HepG2 (cell line): ENCODE data around the gene LUZP1. TPM values are rescaled to one million over a fixed set of nuclear protein-coding genes. Genes with fewer than 3 reads are reported as not detected.

ENCODE experiments used
- CEBPB ChIP-seq: IDR thresholded peaks from 2 replicates; pipeline ENCODE4 v1.6.1; 2011; ENCODE audit warnings: low read depth, low read length, improper control_type of control experiment, borderline replicate concordance
- DNMT3B ChIP-seq: conservative IDR thresholded peaks from 2 replicates; pipeline ENCODE4 v1.6.1; 2016; ENCODE audit warnings: missing biosample characterization, control low read depth
- GATAD1 ChIP-seq: IDR thresholded peaks from 2 replicates; pipeline ENCODE4 v1.6.1; 2016; ENCODE audit warnings: missing genetic modification reagents, missing compliant biosample characterization
- HNF4G ChIP-seq, 2 experiments: sonication (generic) in 1 of 2; formaldehyde crosslinking in 1 of 2; IDR thresholded peaks; 2 replicates each; pipeline versions ENCODE4 v1.4.0 to v1.6.1; 2011 to 2020; ENCODE audit warnings: borderline replicate concordance in 2 of 2, low read depth in 2 of 2, mild to moderate bottlenecking in 2 of 2, low read length in 1 of 2, missing genetic modification reagents in 1 of 2, moderate library complexity in 1 of 2
- JUND ChIP-seq: sonication (generic); formaldehyde crosslinking; IDR thresholded peaks from 2 replicates; pipeline ENCODE4 v1.8.0; 2022; ENCODE audit warnings: mild to moderate bottlenecking, missing genetic modification reagents
- NFYB ChIP-seq: sonication (generic); formaldehyde crosslinking; IDR thresholded peaks from 2 replicates; pipeline ENCODE4 v1.4.0; 2020; ENCODE audit warnings: missing genetic modification reagents
- POLR2A ChIP-seq, 2 experiments: IDR thresholded peaks; 2 replicates each; pipeline ENCODE4 v1.6.1; 2011; ENCODE audit warnings: low read depth in 2 of 2, low read length in 2 of 2, mild to moderate bottlenecking in 1 of 2, moderate library complexity in 1 of 2; ENCODE audit not compliant: insufficient read depth in 1 of 2
- RBM39 ChIP-seq: fragments of 200-400 bp; formaldehyde crosslinking; IDR thresholded peaks from one replicate; pipeline ENCODE4 v1.6.1; 2018; ENCODE audit warnings: antibody characterized with exemption, mild to moderate bottlenecking, low read depth, low read length; ENCODE audit not compliant: poor library complexity, severe bottlenecking
- TCF12 ChIP-seq, 2 experiments: fragments of 450-650 bp in 1 of 2; sonication (generic) in 1 of 2; formaldehyde crosslinking in 1 of 2; IDR thresholded peaks; 2 replicates each; pipeline versions ENCODE4 v1.6.1 to v1.8.0; 2017 to 2022; ENCODE audit warnings: antibody characterized with exemption in 1 of 2, mild to moderate bottlenecking in 1 of 2, missing genetic modification reagents in 1 of 2, moderate library complexity in 1 of 2
- ZBTB21 ChIP-seq: sonication (generic); formaldehyde crosslinking; IDR thresholded peaks from 2 replicates; pipeline ENCODE4 v1.4.0; 2020; ENCODE audit warnings: missing genetic modification reagents
- ZNF235 ChIP-seq: sonication (generic); formaldehyde crosslinking; IDR thresholded peaks from 2 replicates; pipeline ENCODE4 v1.8.1; 2023; ENCODE audit warnings: mild to moderate bottlenecking, missing genetic modification reagents, borderline replicate concordance
- ZNF33B ChIP-seq: sonication (generic); formaldehyde crosslinking; IDR thresholded peaks from 2 replicates; pipeline ENCODE4 v1.5.1; 2020; ENCODE audit warnings: mild to moderate bottlenecking, missing genetic modification reagents
- ZNF460 ChIP-seq: sonication (generic); formaldehyde crosslinking; IDR thresholded peaks from 2 replicates; pipeline ENCODE4 v1.5.1; 2020; ENCODE audit warnings: missing genetic modification reagents, mild to moderate bottlenecking, borderline replicate concordance
- ZNF619 ChIP-seq: sonication (generic); formaldehyde crosslinking; IDR thresholded peaks from 2 replicates; pipeline ENCODE4 v1.4.0; 2020; ENCODE audit warnings: mild to moderate bottlenecking, missing genetic modification reagents
- ZNF660 ChIP-seq: sonication (generic); formaldehyde crosslinking; IDR thresholded peaks from 2 replicates; pipeline ENCODE4 v1.5.1; 2020; ENCODE audit warnings: mild to moderate bottlenecking, low read depth, missing genetic modification reagents, borderline replicate concordance
- polyA plus RNA-seq, 8 experiments: library from polyadenylated mRNA; depleted of rRNA in 3 of 8; stranded (reverse) in 7 of 8; unstranded in 1 of 8; fragments of >200 nt; fragmentation: Illumina TruSeq in 4 of 8; extraction: Trizol in 4 of 8; gene quantifications; 2 replicates each; pipeline versions ENCODE4 v1.2.1 to v1.2.3, GENCODE V29; 2011 to 2016; ENCODE audit warnings: low read depth in 4 of 8, missing spikeins in 1 of 8, mixed read lengths in 1 of 8; ENCODE audit not compliant: insufficient read depth in 1 of 8
- total RNA-seq, 5 experiments: library from RNA; depleted of rRNA; stranded (reverse); fragments of >200 nt; fragmentation: Illumina TruSeq; extraction: Trizol; gene quantifications; 2 replicates each; pipeline ENCODE4 v1.2.3, GENCODE V29; 2016; ENCODE audit warnings: low read depth in 1 of 5
- TF ChIP-seq, protein P1 (sequence below): sonication (generic); formaldehyde crosslinking; IDR thresholded peaks from 2 replicates; pipeline ENCODE4 v1.4.0; 2020; ENCODE audit warnings: mild to moderate bottlenecking, missing genetic modification reagents
- TF ChIP-seq, protein P2 (sequence below): sonication (generic); formaldehyde crosslinking; conservative IDR thresholded peaks from 2 replicates; pipeline ENCODE4 v1.4.0; 2020; ENCODE audit warnings: missing genetic modification reagents
- TF ChIP-seq, protein P3 (sequence below): sonication (generic); IDR thresholded peaks from 2 replicates; pipeline ENCODE4 v1.6.1; 2016; ENCODE audit warnings: low read depth, borderline replicate concordance
- TF ChIP-seq, protein P4 (sequence below): sonication (generic); formaldehyde crosslinking; IDR thresholded peaks from 2 replicates; pipeline ENCODE4 v1.4.0; 2020; ENCODE audit warnings: mild to moderate bottlenecking, missing genetic modification reagents
- TF ChIP-seq, protein P5 (sequence below): sonication (generic); formaldehyde crosslinking; IDR thresholded peaks from 2 replicates; pipeline ENCODE4 v1.4.0; 2020; ENCODE audit warnings: missing genetic modification reagents, borderline replicate concordance

LUZP1 gene
- total and polyA plus RNA-seq, 2 of the 13 experiments (the other 11 are each of a cell fraction or from before 2014, with no cell fraction given), result 6.9 to 12.7 TPM

DNA sequence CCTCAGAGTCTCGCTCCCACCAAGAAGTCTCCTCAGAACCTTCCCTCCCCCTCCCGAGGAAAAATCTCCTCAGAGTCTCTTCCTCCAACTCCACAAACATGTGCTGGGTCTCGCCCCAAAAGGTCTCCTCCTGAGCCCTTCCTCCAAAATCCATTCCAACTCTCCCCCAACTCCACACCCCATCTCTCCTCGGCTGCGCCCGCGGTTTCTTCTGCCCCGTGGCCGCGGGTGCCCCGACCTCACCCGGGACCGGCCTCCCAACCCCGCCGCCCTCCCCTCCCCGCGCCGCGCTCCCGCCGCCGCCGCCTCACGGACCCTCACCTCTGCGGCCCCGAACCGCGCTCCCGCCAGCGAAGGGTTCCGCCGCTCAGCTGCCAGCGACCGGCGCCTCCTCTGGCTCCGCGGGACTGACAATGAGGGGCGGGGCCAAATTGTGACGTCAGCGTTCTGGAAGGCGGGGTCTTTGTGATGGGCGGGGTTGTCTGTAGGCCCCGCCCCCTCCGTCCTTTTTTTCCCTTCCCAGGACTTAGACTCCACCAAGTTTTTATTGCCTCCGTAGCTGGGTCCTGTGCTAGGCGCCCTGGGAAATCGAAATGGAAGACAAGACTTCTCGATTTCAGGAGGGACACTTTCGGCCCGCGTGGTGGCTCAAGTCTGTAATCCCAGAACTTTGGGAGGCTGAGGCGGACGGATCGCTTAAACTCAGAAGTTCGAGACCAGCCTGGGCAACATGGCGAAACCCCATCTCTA is at the start of gene LUZP1 (continued):
- TF ChIP-seq ZNF235 (CRISPR knock-in tag) (no peak), ZNF460 (no peak), HNF4G (IDR thresholded peaks at IDR 0.05; ENCODE audit: borderline replicate concordance, low read depth, low read length) (no peak), HNF4G (CRISPR knock-in tag; IDR thresholded peaks at IDR 0.05; ENCODE audit: borderline replicate concordance, low read depth) (no peak), ZNF660 (CRISPR knock-in tag) (no peak), ZNF619 (CRISPR knock-in tag) (no peak), TCF12 (IDR thresholded peaks at IDR 0.05) (no peak), TCF12 (CRISPR knock-in tag; IDR thresholded peaks at IDR 0.05) (no peak), NFYB (CRISPR knock-in tag) (no peak), POLR2A (IDR thresholded peaks at IDR 0.05; ENCODE audit: insufficient read depth in 1 of 2, low read depth in 2 of 2, low read length in 2 of 2) (peak; percentile 56 to 86), ZNF33B (CRISPR knock-in tag) (no peak), GATAD1 (CRISPR knock-in tag) (peak; percentile 16; the same call in 1 of the 2 replicates), DNMT3B (CRISPR knock-in tag) (no peak), RBM39 (peak; percentile 31), JUND (CRISPR knock-in tag) (no peak), CEBPB (no peak), ZBTB21 (CRISPR knock-in tag) (no peak)
- TF ChIP-seq, protein P1, sequence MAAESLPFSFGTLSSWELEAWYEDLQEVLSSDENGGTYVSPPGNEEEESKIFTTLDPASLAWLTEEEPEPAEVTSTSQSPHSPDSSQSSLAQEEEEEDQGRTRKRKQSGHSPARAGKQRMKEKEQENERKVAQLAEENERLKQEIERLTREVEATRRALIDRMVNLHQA (CRISPR knock-in tag), result no peak
- TF ChIP-seq, protein P2, sequence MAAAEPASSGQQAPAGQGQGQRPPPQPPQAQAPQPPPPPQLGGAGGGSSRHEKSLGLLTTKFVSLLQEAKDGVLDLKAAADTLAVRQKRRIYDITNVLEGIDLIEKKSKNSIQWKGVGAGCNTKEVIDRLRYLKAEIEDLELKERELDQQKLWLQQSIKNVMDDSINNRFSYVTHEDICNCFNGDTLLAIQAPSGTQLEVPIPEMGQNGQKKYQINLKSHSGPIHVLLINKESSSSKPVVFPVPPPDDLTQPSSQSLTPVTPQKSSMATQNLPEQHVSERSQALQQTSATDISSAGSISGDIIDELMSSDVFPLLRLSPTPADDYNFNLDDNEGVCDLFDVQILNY (CRISPR knock-in tag), result no peak; the same call in 1 of the 2 replicates
- TF ChIP-seq, protein P3, sequence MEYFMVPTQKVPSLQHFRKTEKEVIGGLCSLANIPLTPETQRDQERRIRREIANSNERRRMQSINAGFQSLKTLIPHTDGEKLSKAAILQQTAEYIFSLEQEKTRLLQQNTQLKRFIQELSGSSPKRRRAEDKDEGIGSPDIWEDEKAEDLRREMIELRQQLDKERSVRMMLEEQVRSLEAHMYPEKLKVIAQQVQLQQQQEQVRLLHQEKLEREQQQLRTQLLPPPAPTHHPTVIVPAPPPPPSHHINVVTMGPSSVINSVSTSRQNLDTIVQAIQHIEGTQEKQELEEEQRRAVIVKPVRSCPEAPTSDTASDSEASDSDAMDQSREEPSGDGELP, result peak; percentile 72; the same call in 1 of the 2 replicates
- TF ChIP-seq, protein P4, sequence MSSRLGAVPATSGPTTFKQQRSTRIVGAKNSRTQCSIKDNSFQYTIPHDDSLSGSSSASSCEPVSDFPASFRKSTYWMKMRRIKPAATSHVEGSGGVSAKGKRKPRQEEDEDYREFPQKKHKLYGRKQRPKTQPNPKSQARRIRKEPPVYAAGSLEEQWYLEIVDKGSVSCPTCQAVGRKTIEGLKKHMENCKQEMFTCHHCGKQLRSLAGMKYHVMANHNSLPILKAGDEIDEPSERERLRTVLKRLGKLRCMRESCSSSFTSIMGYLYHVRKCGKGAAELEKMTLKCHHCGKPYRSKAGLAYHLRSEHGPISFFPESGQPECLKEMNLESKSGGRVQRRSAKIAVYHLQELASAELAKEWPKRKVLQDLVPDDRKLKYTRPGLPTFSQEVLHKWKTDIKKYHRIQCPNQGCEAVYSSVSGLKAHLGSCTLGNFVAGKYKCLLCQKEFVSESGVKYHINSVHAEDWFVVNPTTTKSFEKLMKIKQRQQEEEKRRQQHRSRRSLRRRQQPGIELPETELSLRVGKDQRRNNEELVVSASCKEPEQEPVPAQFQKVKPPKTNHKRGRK (CRISPR knock-in tag), result no peak
- TF ChIP-seq, protein P5, sequence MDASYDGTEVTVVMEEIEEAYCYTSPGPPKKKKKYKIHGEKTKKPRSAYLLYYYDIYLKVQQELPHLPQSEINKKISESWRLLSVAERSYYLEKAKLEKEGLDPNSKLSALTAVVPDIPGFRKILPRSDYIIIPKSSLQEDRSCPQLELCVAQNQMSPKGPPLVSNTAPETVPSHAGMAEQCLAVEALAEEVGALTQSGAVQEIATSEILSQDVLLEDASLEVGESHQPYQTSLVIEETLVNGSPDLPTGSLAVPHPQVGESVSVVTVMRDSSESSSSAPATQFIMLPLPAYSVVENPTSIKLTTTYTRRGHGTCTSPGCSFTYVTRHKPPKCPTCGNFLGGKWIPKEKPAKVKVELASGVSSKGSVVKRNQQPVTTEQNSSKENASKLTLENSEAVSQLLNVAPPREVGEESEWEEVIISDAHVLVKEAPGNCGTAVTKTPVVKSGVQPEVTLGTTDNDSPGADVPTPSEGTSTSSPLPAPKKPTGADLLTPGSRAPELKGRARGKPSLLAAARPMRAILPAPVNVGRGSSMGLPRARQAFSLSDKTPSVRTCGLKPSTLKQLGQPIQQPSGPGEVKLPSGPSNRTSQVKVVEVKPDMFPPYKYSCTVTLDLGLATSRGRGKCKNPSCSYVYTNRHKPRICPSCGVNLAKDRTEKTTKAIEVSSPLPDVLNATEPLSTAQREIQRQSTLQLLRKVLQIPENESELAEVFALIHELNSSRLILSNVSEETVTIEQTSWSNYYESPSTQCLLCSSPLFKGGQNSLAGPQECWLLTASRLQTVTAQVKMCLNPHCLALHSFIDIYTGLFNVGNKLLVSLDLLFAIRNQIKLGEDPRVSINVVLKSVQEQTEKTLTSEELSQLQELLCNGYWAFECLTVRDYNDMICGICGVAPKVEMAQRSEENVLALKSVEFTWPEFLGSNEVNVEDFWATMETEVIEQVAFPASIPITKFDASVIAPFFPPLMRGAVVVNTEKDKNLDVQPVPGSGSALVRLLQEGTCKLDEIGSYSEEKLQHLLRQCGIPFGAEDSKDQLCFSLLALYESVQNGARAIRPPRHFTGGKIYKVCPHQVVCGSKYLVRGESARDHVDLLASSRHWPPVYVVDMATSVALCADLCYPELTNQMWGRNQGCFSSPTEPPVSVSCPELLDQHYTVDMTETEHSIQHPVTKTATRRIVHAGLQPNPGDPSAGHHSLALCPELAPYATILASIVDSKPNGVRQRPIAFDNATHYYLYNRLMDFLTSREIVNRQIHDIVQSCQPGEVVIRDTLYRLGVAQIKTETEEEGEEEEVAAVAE (CRISPR knock-in tag), result no peak
